SK-N-SH (cell line): ENCODE data around the gene ZGRF1. TPM values are rescaled to one million over a fixed set of nuclear protein-coding genes. Genes with fewer than 3 reads are reported as not detected.
A peak's percentile ranks its signal among the peaks of the same experiment; 100 is the strongest.

Experiments
- CTCF ChIA-PET: fragments of 300-600, 350-600 bp; formaldehyde crosslinking; extraction: SDS; loops from one replicate; lab custom pipeline; 2021; lab: Yijun Ruan, JAX
- POLR2A ChIA-PET: fragments of 350-600 bp; sonication (Branson Sonifier 250); formaldehyde crosslinking; extraction: SDS; loops from one replicate; lab custom pipeline; 2020; ENCODE audit warnings: antibody characterized with exemption, inconsistent platforms; lab: Yijun Ruan, JAX
- DNase-seq: peaks from one replicate; pipeline ENCODE4 v3.0.0; 2012
- H2AFZ ChIP-seq: fragments of 200-600 bp; sonication (generic); 2 replicates; pipeline ENCODE4 v1.8.1; 2016; ENCODE audit warnings: antibody characterized with exemption, mild to moderate bottlenecking, low read depth
- H3F3A ChIP-seq: fragments of 200-600 bp; sonication (generic); replicated peaks from 2 replicates; pipeline ENCODE3; 2016; ENCODE audit warnings: antibody characterized with exemption, mild to moderate bottlenecking; ENCODE audit not compliant: insufficient read depth
- H3K27ac ChIP-seq, 2 experiments: fragments of 200-500 bp in 1 of 2; fragments of 200-600 bp in 1 of 2; sonication (Bioruptor generic) in 1 of 2; sonication (generic), shearing (Covaris generic) in 1 of 2; 2 replicates each; pipeline versions ENCODE4 v1.5.1 to v1.6.1; 2014 to 2016; ENCODE audit warnings: low read depth in 2 of 2, inconsistent platforms in 1 of 2, low read length in 1 of 2, mild to moderate bottlenecking in 1 of 2, mixed read lengths in 1 of 2
- H3K27me3 ChIP-seq: fragments of 200-600 bp; sonication (generic), shearing (Covaris generic); 2 replicates; pipeline ENCODE4 v1.6.1; 2016; ENCODE audit warnings: mixed run types; ENCODE audit not compliant: insufficient read depth
- H3K36me3 ChIP-seq, 2 experiments: fragments of 200-500 bp in 1 of 2; fragments of 200-600 bp in 1 of 2; sonication (Bioruptor generic) in 1 of 2; sonication (generic) in 1 of 2; replicated peaks in 1 of 2; 2 replicates each; pipeline versions ENCODE3 to v1.5.1; 2014 to 2016; ENCODE audit warnings: low read length in 1 of 2, mild to moderate bottlenecking in 1 of 2; ENCODE audit not compliant: insufficient read depth in 2 of 2, control insufficient read depth in 1 of 2
- H3K4me1 ChIP-seq, 2 experiments: fragments of 200-500 bp in 1 of 2; fragments of 200-600 bp in 1 of 2; sonication (Bioruptor generic) in 1 of 2; sonication (generic), shearing (Covaris generic) in 1 of 2; 2 replicates each; pipeline versions ENCODE4 v1.5.1 to v1.6.1; 2014 to 2016; ENCODE audit warnings: low read depth in 1 of 2, low read length in 1 of 2, mixed run types in 1 of 2; ENCODE audit not compliant: insufficient read depth in 2 of 2, control insufficient read depth in 1 of 2
- H3K4me2 ChIP-seq: fragments of 200-600 bp; sonication (generic), shearing (Covaris generic); 2 replicates; pipeline ENCODE4 v1.6.1; 2017; ENCODE audit warnings: mixed run types
- H3K4me3 ChIP-seq, 2 experiments: fragments of 200-500 bp in 1 of 2; fragments of 200-600 bp in 1 of 2; sonication (Bioruptor generic) in 1 of 2; sonication (generic), shearing (Covaris generic) in 1 of 2; 2 replicates each; pipeline versions ENCODE4 v1.5.1 to v1.8.1; 2014 to 2016; ENCODE audit warnings: low read depth in 2 of 2, inconsistent platforms in 1 of 2, low read length in 1 of 2, mild to moderate bottlenecking in 1 of 2, mixed read lengths in 1 of 2, moderate library complexity in 1 of 2
- H3K79me2 ChIP-seq: fragments of 200-600 bp; sonication (generic); 2 replicates; pipeline ENCODE4 v1.8.1; 2017; ENCODE audit warnings: mild to moderate bottlenecking; ENCODE audit not compliant: insufficient read depth
- H3K9ac ChIP-seq: fragments of 200-600 bp; sonication (generic); 2 replicates; pipeline ENCODE4 v1.6.1; 2017; ENCODE audit warnings: mixed run types
- H3K9me2 ChIP-seq: fragments of 200-600 bp; sonication (generic); 2 replicates; pipeline ENCODE4 v1.6.1; 2017; ENCODE audit warnings: mixed run types
- H3K9me3 ChIP-seq: fragments of 200-600 bp; sonication (generic); 2 replicates; pipeline ENCODE4 v1.6.1; 2017; ENCODE audit warnings: mixed run types, mild to moderate bottlenecking, moderate library complexity
- H4K20me1 ChIP-seq: fragments of 200-600 bp; sonication (generic); 2 replicates; pipeline ENCODE4 v1.6.1; 2017; ENCODE audit warnings: mild to moderate bottlenecking, mixed run types; ENCODE audit not compliant: insufficient read depth
- CHD2 ChIP-seq: fragments of 150-350 bp; IDR thresholded peaks from 2 replicates; pipeline ENCODE4 v1.6.1; 2018; ENCODE audit warnings: low read length; ENCODE audit not compliant: partially characterized antibody
- CTCF ChIP-seq: fragments of 200-600 bp; sonication (generic); IDR thresholded peaks from 2 replicates; pipeline ENCODE4 v1.6.1; 2017; ENCODE audit warnings: antibody characterized with exemption, mild to moderate bottlenecking, moderate library complexity
- ELF1 ChIP-seq: IDR thresholded peaks from 2 replicates; pipeline ENCODE4 v1.4.0; 2012
- EP300 ChIP-seq, 2 experiments: IDR thresholded peaks; 2 replicates each; pipeline versions ENCODE4 v1.4.0 to v1.6.1; 2012; ENCODE audit warnings: borderline replicate concordance in 1 of 2, low read depth in 1 of 2, low read length in 1 of 2
- FOSL2 ChIP-seq: IDR thresholded peaks from 2 replicates; pipeline ENCODE4 v1.4.0; 2012; ENCODE audit warnings: low read depth, mild to moderate bottlenecking, moderate library complexity, borderline replicate concordance
- GABPA ChIP-seq: IDR thresholded peaks from 2 replicates; pipeline ENCODE4 v1.4.0; 2012; ENCODE audit warnings: low read depth, mild to moderate bottlenecking
- GATA2 ChIP-seq: sonication (generic); formaldehyde crosslinking; IDR thresholded peaks from 2 replicates; pipeline ENCODE4 v1.5.0; 2020; ENCODE audit warnings: mild to moderate bottlenecking, missing genetic modification reagents
- IRF3 ChIP-seq: fragments of 150-350 bp; IDR thresholded peaks from 2 replicates; pipeline ENCODE4 v1.6.1; 2016; ENCODE audit warnings: mild to moderate bottlenecking, low read depth, low read length
- JUND ChIP-seq: IDR thresholded peaks from 2 replicates; pipeline ENCODE4 v1.4.0; 2012
- MAX ChIP-seq: IDR thresholded peaks from 2 replicates; pipeline ENCODE4 v1.4.0; 2012; ENCODE audit warnings: low read depth
- MEF2A ChIP-seq: IDR thresholded peaks from 2 replicates; pipeline ENCODE4 v1.4.0; 2012; ENCODE audit warnings: low read depth, borderline replicate concordance
- MXI1 ChIP-seq: IDR thresholded peaks from 2 replicates; pipeline ENCODE4 v1.6.1; 2012; ENCODE audit warnings: mild to moderate bottlenecking, low read depth, low read length, improper control_type of control experiment
- NFIC ChIP-seq: IDR thresholded peaks from 2 replicates; pipeline ENCODE4 v1.4.0; 2012; ENCODE audit warnings: borderline replicate concordance
- NRF1 ChIP-seq: IDR thresholded peaks from 2 replicates; pipeline ENCODE4 v1.6.1; 2012; ENCODE audit warnings: low read depth, mild to moderate bottlenecking, low read length
- POLR2AphosphoS5 ChIP-seq: IDR thresholded peaks from 2 replicates; pipeline ENCODE4 v1.6.1; 2012; ENCODE audit warnings: low read depth, low read length
- RAD21 ChIP-seq: IDR thresholded peaks from 2 replicates; pipeline ENCODE4 v1.6.1; 2012; ENCODE audit warnings: mild to moderate bottlenecking, low read length
- RFX5 ChIP-seq: IDR thresholded peaks from 2 replicates; pipeline ENCODE4 v1.6.1; 2012; ENCODE audit warnings: mild to moderate bottlenecking, improper control_type of control experiment, low read length
- RXRA ChIP-seq: IDR thresholded peaks from 2 replicates; pipeline ENCODE4 v1.4.0; 2012; ENCODE audit warnings: low read depth, mild to moderate bottlenecking, borderline replicate concordance
- SIN3A ChIP-seq: IDR thresholded peaks from 2 replicates; pipeline ENCODE4 v1.6.1; 2012; ENCODE audit warnings: low read depth, mild to moderate bottlenecking, low read length, moderate library complexity, borderline replicate concordance
- TAF1 ChIP-seq: IDR thresholded peaks from 2 replicates; pipeline ENCODE4 v1.6.1; 2012; ENCODE audit warnings: low read depth, mild to moderate bottlenecking, low read length, moderate library complexity, borderline replicate concordance
- TCF12 ChIP-seq: IDR thresholded peaks from 2 replicates; pipeline ENCODE4 v1.4.0; 2012
- TEAD4 ChIP-seq: IDR thresholded peaks from 2 replicates; pipeline ENCODE4 v1.4.0; 2012; ENCODE audit warnings: mild to moderate bottlenecking, borderline replicate concordance; ENCODE audit not compliant: insufficient read depth
- WGBS: methylation state at CpG from one replicate; pipeline ENCODE4 v1.1.6; 2017; ENCODE audit warnings: low lambda C conversion rate; 5-methylcytosine and 5-hydroxymethylcytosine counted together
- polyA plus RNA-seq, 3 experiments: library from polyadenylated mRNA; depleted of rRNA; stranded (reverse); fragments of >200 nt; gene quantifications; 2 replicates each; pipeline ENCODE4 v1.2.3, GENCODE V29; 2012

ZGRF1 gene
- 2.4 and 2.9 TPM in 2 replicates for polyA plus RNA-seq (2012; rRNA removed)
- polyA plus RNA-seq (2012; cell fraction: cytosol; rRNA removed) = 1.9 and 2.1 TPM in 2 replicates
- 5.2 and 10.2 TPM in 2 replicates for polyA plus RNA-seq (2012; cell fraction: nucleus; rRNA removed)

GRCh38 chr4:112636688-112637551, at the start of gene ZGRF1, which contains the start of gene LARP7:
Gene ZGRF1, minus strand, starts transcription at chr4:112636909. Its CDS starts 3,733 bp downstream, at chr4:112633176.
Gene LARP7, plus strand, starts transcription at chr4:112637143. Its CDS starts 7,527 bp downstream, at chr4:112644670.
- peak within 1 kb of the TSS; percentile 82 to 98 for H3K4me3 ChIP-seq
- ChIA-PET POLR2A (no interaction called here), CTCF (interaction anchor here (0.6 to 9.5 kb wide), 19 partner anchors 8 to 460 kb away, joined by 3 to 105 read pairs (median 3); no protein-coding TSS in a partner anchor)
- H2AFZ ChIP-seq = peak within 1 kb of the TSS; percentile 94
- H3K9me2 ChIP-seq = no peaks in the 10 kb centered on the region
- H3K4me2 ChIP-seq = peak within 1 kb of the TSS; percentile 86
- no peaks in the 10 kb centered on the region for H4K20me1 ChIP-seq
- H3F3A ChIP-seq = peaks cover 16% of the 10 kb centered on the region
- peaks cover 10 to 12% of the 10 kb centered on the region in 2 experiments; a peak in 3 of 4 replicates for H3K4me1 ChIP-seq
- H3K27ac ChIP-seq = peak within 1 kb of the TSS; percentile 96 to 97
- peak within 1 kb of the TSS; percentile 92 for H3K9ac ChIP-seq
- under 1% methylated on average over 61 of the region's 66 CpGs for WGBS
- H3K27me3 ChIP-seq = no peaks in the 10 kb centered on the region
- H3K9me3 ChIP-seq = no peaks in the 10 kb centered on the region
- peaks cover 83% of the 10 kb centered on the region for H3K79me2 ChIP-seq
- peak; percentile 86 for DNase-seq
- peaks cover 0 to 3% of the 10 kb centered on the region in 2 experiments for H3K36me3 ChIP-seq
- TF ChIP-seq RFX5 = peak; percentile 64; the same call in 1 of the 2 replicates
- TF ChIP-seq SIN3A = peak; percentile 97
- peak; percentile 34 for TF ChIP-seq POLR2AphosphoS5
- peak; percentile 47; the same call in 1 of the 2 replicates for TF ChIP-seq RAD21
- TF ChIP-seq MEF2A = no peak
- TF ChIP-seq TCF12 = peak; percentile 10; the same call in 1 of the 2 replicates
- TF ChIP-seq EP300 (IDR thresholded peaks at IDR 0.05; ENCODE audit: borderline replicate concordance in 1 of 2, low read depth in 1 of 2, low read length in 1 of 2) = no peak; a peak in 1 of 4 replicates
- TF ChIP-seq NFIC = peak; percentile 36
- peak; percentile 20; the same call in 1 of the 2 replicates for TF ChIP-seq FOSL2
- peak; percentile 93 for TF ChIP-seq ELF1
- TF ChIP-seq RXRA = no peak
- TF ChIP-seq NRF1 = peak; percentile 78
- peak; percentile 79 for TF ChIP-seq MXI1
- TF ChIP-seq IRF3 = no peak
- 0 out of 2 replicates have a peak, but pooled peaks have one; percentile 33 for TF ChIP-seq TEAD4
- TF ChIP-seq JUND = no peak
- peak; percentile 72 for TF ChIP-seq MAX
- peak; percentile 88 for TF ChIP-seq CTCF
- TF ChIP-seq GATA2 = no peak
- TF ChIP-seq CHD2 = peak; percentile 44
- peak; percentile 86 for TF ChIP-seq GABPA
- peak; percentile 18; the same call in 1 of the 2 replicates for TF ChIP-seq TAF1
